ENCODE data around the gene EDA. TPM values are rescaled to one million over a fixed set of nuclear protein-coding genes. Genes with fewer than 3 reads are reported as not detected.

EDA gene
- total RNA-seq, 1 experiment from 2014 or later: 5.2 TPM

DNA sequence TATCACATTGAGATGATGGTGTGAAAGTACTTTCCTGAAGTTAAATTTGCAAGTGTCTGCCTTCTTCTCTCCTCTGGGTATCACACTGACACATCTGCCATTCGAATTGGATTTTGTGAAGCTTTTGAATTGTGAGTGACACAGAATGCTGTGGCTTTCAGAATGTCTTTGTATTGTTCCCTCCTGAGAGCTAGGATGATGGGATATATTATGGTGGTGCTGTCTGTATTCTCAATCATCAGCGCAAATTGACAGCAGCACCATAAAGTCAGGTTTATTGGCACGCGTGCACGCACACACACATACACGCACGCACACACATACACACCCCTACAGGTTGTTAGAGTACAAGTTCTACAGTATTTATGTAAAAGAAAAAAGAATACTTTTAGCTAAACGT, 290.5 kb downstream of the EDA start:
- no TSS peak for BruUV-seq (replicated peaks)

More for the DNA sequence above, 290.5 kb downstream of the EDA start:
- DNase-seq (ENCODE audit: low read depth, low spot score) (no peak), ATAC-seq (no peak)
- Histone ChIP-seq H3K27ac (ENCODE audit: low read depth, low read length) (no peak overlapping the region), H3K4me2 (ENCODE audit: low read length) (no peak overlapping the region), H3K36me3 (ENCODE audit: control insufficient read depth in 1 of 2, insufficient read depth in 2 of 2, low read length in 2 of 2) (no peaks in the 10 kb centered on the region), H4K20me1 (ENCODE audit: insufficient read depth) (no peaks in the 10 kb centered on the region), H3K9me3 (ENCODE audit: control insufficient read depth in 1 of 2, insufficient read depth in 1 of 2, low read depth in 1 of 2, low read length in 2 of 2) (no peaks in the 10 kb centered on the region), H3K4me1 (ENCODE audit: control insufficient read depth in 1 of 2, insufficient read depth in 2 of 2, low read length in 2 of 2) (no peaks in the 10 kb centered on the region), H3K79me2 (ENCODE audit: insufficient read depth, low read length) (no peaks in the 10 kb centered on the region), H3K9me2 (ENCODE audit: insufficient read depth) (no peaks in the 10 kb centered on the region), H2AFZ (ENCODE audit: low read depth, low read length, poor library complexity, severe bottlenecking) (no peak overlapping the region), H3K4me3 (replicated peaks in 1 of 2; ENCODE audit: low read depth in 1 of 2, low read length in 2 of 2) (no peak overlapping the region), H3K9ac (ENCODE audit: low read length) (no peak overlapping the region), H3K27me3 (ENCODE audit: insufficient read depth, low read length) (no peaks in the 10 kb centered on the region)
- RAD21 ChIA-PET (ENCODE audit: low non-redundant PET in 1 of 2, low total read pairs in 2 of 2, uncharacterized antibody in 2 of 2, unreplicated experiment in 2 of 2): no interaction called here
- CTCF ChIA-PET: no interaction called here
- POLR2A ChIA-PET: no interaction called here
- intact Hi-C loops (cut with micrococcal nuclease): no loop called here
- no peak for TF ChIP-seq EZH2phosphoT487 (IDR thresholded peaks at IDR 0.05; ENCODE audit: borderline replicate concordance)
- no peak for TF ChIP-seq SIN3A (IDR thresholded peaks at IDR 0.05; ENCODE audit: low read depth)
- TF ChIP-seq, protein P1, sequence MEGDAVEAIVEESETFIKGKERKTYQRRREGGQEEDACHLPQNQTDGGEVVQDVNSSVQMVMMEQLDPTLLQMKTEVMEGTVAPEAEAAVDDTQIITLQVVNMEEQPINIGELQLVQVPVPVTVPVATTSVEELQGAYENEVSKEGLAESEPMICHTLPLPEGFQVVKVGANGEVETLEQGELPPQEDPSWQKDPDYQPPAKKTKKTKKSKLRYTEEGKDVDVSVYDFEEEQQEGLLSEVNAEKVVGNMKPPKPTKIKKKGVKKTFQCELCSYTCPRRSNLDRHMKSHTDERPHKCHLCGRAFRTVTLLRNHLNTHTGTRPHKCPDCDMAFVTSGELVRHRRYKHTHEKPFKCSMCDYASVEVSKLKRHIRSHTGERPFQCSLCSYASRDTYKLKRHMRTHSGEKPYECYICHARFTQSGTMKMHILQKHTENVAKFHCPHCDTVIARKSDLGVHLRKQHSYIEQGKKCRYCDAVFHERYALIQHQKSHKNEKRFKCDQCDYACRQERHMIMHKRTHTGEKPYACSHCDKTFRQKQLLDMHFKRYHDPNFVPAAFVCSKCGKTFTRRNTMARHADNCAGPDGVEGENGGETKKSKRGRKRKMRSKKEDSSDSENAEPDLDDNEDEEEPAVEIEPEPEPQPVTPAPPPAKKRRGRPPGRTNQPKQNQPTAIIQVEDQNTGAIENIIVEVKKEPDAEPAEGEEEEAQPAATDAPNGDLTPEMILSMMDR (IDR thresholded peaks at IDR 0.05 in 2 of 3, conservative IDR thresholded peaks at IDR 0.05 in 1 of 3; ENCODE audit: borderline replicate concordance in 1 of 3, insufficient read depth in 1 of 3, low read depth in 2 of 3, low read length in 2 of 3): no peak
- TF ChIP-seq JUND (IDR thresholded peaks at IDR 0.05): no peak
- TF ChIP-seq EGR1 (IDR thresholded peaks at IDR 0.05; ENCODE audit: low read depth): no peak
- TF ChIP-seq POLR2A (IDR thresholded peaks at IDR 0.05; ENCODE audit: borderline replicate concordance, extremely low read depth, insufficient read depth, insufficient read length): no peak
- no peak for TF ChIP-seq FOSL1 (IDR thresholded peaks at IDR 0.05; ENCODE audit: low read depth)
- TF ChIP-seq, protein P2, sequence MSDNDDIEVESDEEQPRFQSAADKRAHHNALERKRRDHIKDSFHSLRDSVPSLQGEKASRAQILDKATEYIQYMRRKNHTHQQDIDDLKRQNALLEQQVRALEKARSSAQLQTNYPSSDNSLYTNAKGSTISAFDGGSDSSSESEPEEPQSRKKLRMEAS (IDR thresholded peaks at IDR 0.05): no peak
- no peak for TF ChIP-seq CBX3 (IDR thresholded peaks at IDR 0.05; ENCODE audit: low read depth)
- TF ChIP-seq, protein P3, sequence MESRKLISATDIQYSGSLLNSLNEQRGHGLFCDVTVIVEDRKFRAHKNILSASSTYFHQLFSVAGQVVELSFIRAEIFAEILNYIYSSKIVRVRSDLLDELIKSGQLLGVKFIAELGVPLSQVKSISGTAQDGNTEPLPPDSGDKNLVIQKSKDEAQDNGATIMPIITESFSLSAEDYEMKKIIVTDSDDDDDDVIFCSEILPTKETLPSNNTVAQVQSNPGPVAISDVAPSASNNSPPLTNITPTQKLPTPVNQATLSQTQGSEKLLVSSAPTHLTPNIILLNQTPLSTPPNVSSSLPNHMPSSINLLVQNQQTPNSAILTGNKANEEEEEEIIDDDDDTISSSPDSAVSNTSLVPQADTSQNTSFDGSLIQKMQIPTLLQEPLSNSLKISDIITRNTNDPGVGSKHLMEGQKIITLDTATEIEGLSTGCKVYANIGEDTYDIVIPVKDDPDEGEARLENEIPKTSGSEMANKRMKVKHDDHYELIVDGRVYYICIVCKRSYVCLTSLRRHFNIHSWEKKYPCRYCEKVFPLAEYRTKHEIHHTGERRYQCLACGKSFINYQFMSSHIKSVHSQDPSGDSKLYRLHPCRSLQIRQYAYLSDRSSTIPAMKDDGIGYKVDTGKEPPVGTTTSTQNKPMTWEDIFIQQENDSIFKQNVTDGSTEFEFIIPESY (IDR thresholded peaks at IDR 0.05; ENCODE audit: extremely low read depth, insufficient replicate concordance, low read length): no peak
- TF ChIP-seq, protein P4, sequence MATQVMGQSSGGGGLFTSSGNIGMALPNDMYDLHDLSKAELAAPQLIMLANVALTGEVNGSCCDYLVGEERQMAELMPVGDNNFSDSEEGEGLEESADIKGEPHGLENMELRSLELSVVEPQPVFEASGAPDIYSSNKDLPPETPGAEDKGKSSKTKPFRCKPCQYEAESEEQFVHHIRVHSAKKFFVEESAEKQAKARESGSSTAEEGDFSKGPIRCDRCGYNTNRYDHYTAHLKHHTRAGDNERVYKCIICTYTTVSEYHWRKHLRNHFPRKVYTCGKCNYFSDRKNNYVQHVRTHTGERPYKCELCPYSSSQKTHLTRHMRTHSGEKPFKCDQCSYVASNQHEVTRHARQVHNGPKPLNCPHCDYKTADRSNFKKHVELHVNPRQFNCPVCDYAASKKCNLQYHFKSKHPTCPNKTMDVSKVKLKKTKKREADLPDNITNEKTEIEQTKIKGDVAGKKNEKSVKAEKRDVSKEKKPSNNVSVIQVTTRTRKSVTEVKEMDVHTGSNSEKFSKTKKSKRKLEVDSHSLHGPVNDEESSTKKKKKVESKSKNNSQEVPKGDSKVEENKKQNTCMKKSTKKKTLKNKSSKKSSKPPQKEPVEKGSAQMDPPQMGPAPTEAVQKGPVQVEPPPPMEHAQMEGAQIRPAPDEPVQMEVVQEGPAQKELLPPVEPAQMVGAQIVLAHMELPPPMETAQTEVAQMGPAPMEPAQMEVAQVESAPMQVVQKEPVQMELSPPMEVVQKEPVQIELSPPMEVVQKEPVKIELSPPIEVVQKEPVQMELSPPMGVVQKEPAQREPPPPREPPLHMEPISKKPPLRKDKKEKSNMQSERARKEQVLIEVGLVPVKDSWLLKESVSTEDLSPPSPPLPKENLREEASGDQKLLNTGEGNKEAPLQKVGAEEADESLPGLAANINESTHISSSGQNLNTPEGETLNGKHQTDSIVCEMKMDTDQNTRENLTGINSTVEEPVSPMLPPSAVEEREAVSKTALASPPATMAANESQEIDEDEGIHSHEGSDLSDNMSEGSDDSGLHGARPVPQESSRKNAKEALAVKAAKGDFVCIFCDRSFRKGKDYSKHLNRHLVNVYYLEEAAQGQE (IDR thresholded peaks at IDR 0.05; ENCODE audit: low read depth): no peak
- TF ChIP-seq ZNF274 (IDR thresholded peaks at IDR 0.05; ENCODE audit: low read depth, low read length): no peak
- TF ChIP-seq SRF (IDR thresholded peaks at IDR 0.05; ENCODE audit: low read depth): no peak
- no peak for TF ChIP-seq ZFX (IDR thresholded peaks at IDR 0.05)
- TF ChIP-seq CEBPB (IDR thresholded peaks at IDR 0.05; ENCODE audit: low read depth): no peak
- no peak for TF ChIP-seq RAD21 (IDR thresholded peaks at IDR 0.05; ENCODE audit: low read depth)
- TF ChIP-seq YY1 (IDR thresholded peaks at IDR 0.05; ENCODE audit: extremely low read depth, insufficient replicate concordance, low read depth, low read length): no peak
- TF ChIP-seq TCF7L2 (IDR thresholded peaks at IDR 0.05; ENCODE audit: borderline replicate concordance, extremely low read depth, insufficient read depth, insufficient read length): no peak
- no peak for TF ChIP-seq SP1 (IDR thresholded peaks at IDR 0.05; ENCODE audit: low read depth)
- TF ChIP-seq, protein P5, sequence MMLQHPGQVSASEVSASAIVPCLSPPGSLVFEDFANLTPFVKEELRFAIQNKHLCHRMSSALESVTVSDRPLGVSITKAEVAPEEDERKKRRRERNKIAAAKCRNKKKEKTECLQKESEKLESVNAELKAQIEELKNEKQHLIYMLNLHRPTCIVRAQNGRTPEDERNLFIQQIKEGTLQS (IDR thresholded peaks at IDR 0.05): no peak
